Panc1 (cell line): Measurements from ENCODE around the gene HSPA12A. TPM values are rescaled to one million over a fixed set of nuclear protein-coding genes. Genes with fewer than 3 reads are reported as not detected.

ENCODE experiments used
- ATAC-seq: fragments of 200-7000 bp; cut with Tn5 transposase; 2 replicates; pipeline ENCODE4 v1.9.1; 2020; ENCODE audit warnings: mild to moderate bottlenecking, moderate library complexity
- BruUV-seq: library from RNA; stranded (reverse); fragments of 400-500 nt; replicated peaks from 2 replicates; lab custom pipeline; 2021; lab: Mats Ljungman, UMichigan
- CTCF ChIA-PET: fragments of 300-600 bp; sonication (Branson Sonifier 250); formaldehyde crosslinking; loops from one replicate; lab custom pipeline; 2022; ENCODE audit warnings: antibody characterized with exemption; lab: Charles Lee
- POLR2A ChIA-PET: fragments of 300-600 bp; sonication (Branson Sonifier 250); formaldehyde crosslinking; loops from one replicate; lab custom pipeline; 2022; ENCODE audit warnings: antibody characterized with exemption; lab: Charles Lee
- DNase-seq: peaks from one replicate; pipeline ENCODE4 v3.0.0-alpha.2; 2010; ENCODE audit warnings: low read depth, low spot score
- H3K27ac ChIP-seq: 2 replicates; pipeline ENCODE4 v1.5.1; 2011; ENCODE audit warnings: mild to moderate bottlenecking, low read length, inconsistent platforms
- H3K27me3 ChIP-seq: fragments of 200-500 bp; sonication (Bioruptor generic); 2 replicates; pipeline ENCODE4 v1.6.0; 2014; ENCODE audit warnings: low read length, inconsistent platforms; ENCODE audit not compliant: control insufficient read depth, insufficient read depth
- H3K36me3 ChIP-seq: fragments of 200-500 bp; sonication (Bioruptor generic); 2 replicates; pipeline ENCODE4 v1.5.1; 2014; ENCODE audit warnings: inconsistent platforms, mild to moderate bottlenecking, low read length, moderate library complexity; ENCODE audit not compliant: control insufficient read depth, insufficient read depth
- H3K4me1 ChIP-seq: 2 replicates; pipeline ENCODE4 v1.5.1; 2011; ENCODE audit warnings: inconsistent platforms, mild to moderate bottlenecking, low read length, moderate library complexity; ENCODE audit not compliant: control insufficient read depth, insufficient read depth
- H3K4me3 ChIP-seq, 2 experiments: 2 replicates each; pipeline ENCODE4 v1.5.1; 2011 to 2012; ENCODE audit warnings: low read depth in 2 of 2, low read length in 2 of 2, mild to moderate bottlenecking in 2 of 2, inconsistent platforms in 1 of 2, moderate library complexity in 1 of 2
- H3K9me3 ChIP-seq: fragments of 200-500 bp; sonication (Bioruptor generic); 2 replicates; pipeline ENCODE4 v1.5.1; 2014; ENCODE audit warnings: low read depth, mild to moderate bottlenecking, inconsistent platforms, low read length, moderate library complexity; ENCODE audit not compliant: control insufficient read depth, insufficient read depth
- POLR2AphosphoS5 ChIP-seq: IDR thresholded peaks from 2 replicates; pipeline ENCODE4 v1.6.1; 2012; ENCODE audit warnings: mild to moderate bottlenecking, low read depth, low read length, moderate library complexity
- SIN3A ChIP-seq: IDR thresholded peaks from 2 replicates; pipeline ENCODE4 v1.6.1; 2012; ENCODE audit warnings: low read depth, mild to moderate bottlenecking, low read length, moderate library complexity, borderline replicate concordance; ENCODE audit not compliant: insufficient read depth
- TCF7L2 ChIP-seq: IDR thresholded peaks from 2 replicates; pipeline ENCODE4 v1.6.1; 2011; ENCODE audit warnings: mild to moderate bottlenecking, low read depth, low read length, inconsistent platforms
- in situ Hi-C: cut with HindIII; loops from 2 replicates; pipeline ENCODE4 v1.10.0; 2016; ENCODE audit warnings: low sequenced_read_pairs, low pct_unique_long_range_greater_than_20kb
- intact Hi-C: fragments of 100-400 bp; cut with micrococcal nuclease; formaldehyde crosslinking; loops from one replicate; pipeline ENCODE4 v1.10.0; 2022; ENCODE audit not compliant: unreplicated experiment
- total RNA-seq: library from RNA; stranded (reverse); gene quantifications from one replicate; pipeline ENCODE4 v1.2.1, GENCODE V29; 2021; ENCODE audit not compliant: unreplicated experiment
- TF ChIP-seq, protein P1 (sequence below), 2 experiments: IDR thresholded peaks; 2 replicates each; pipeline ENCODE4 v1.6.1; 2011 to 2012; ENCODE audit warnings: low read depth in 2 of 2, control low read depth in 1 of 2, low read length in 1 of 2, mild to moderate bottlenecking in 1 of 2, moderate library complexity in 1 of 2; ENCODE audit not compliant: insufficient read depth in 1 of 2
- TF ChIP-seq, protein P2 (sequence below): fragments of 450-650 bp; IDR thresholded peaks from 2 replicates; pipeline ENCODE4 v1.5.1; 2017; ENCODE audit warnings: mild to moderate bottlenecking

Gene HSPA12A
- total RNA-seq, 1 experiment from 2014 or later = 7.7 TPM

DNA sequence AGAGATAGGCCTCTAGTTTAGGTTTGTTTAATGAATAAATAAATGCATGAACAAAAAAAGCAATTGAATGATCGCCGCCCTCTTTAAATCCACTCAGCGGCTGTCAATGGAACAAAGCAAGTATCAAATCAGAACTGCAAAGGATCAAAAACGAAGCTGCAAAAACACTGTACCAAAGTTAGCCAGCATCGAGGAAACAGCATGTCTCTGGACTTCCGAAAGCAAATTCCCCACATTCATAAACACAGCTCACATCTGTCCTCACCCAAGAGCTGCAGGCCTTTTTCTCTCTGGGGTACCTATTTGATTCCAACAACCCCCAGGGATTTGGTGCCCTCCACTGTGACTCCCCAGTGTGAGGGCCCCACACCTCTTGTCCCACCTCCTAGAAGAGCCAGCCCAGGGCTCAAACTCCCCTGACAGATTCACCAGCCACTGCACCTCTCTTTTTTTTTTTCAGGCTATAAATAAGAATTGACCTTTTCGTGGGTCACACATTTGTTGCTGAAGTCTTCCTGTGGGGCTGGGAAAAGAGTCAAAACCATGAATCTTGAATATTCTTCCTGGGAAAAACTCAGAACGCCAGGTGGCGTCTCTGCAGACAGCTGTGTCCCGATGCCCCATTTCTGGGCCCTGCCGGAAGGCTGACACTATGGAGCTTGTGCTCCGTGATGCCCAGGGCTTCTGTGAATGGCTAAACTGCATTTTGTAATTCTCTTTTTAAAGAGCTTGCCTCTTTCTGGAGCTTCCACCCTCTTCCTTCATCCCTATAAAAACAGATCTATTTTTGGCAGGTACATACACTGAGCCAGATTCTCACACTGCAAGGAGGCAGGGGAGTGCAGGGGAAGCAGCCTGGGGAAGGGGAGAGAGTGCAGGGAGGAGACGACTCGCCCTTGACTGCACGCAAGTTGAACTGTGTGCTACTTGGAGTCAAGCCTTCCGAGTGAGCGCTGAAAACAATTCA lies 51.7 kb downstream of the HSPA12A start:
- ChIA-PET POLR2A (no interaction called here), CTCF (interaction anchor here (0.7 to 1.3 kb wide), 2 partner anchors 29 to 97 kb away, joined by 5 to 11 read pairs; no protein-coding TSS in a partner anchor)
- no peaks in the 10 kb centered on the region for H3K9me3 ChIP-seq
- no peaks in the 10 kb centered on the region for H3K36me3 ChIP-seq
- peak; percentile 54 for ATAC-seq
- H3K27ac ChIP-seq = no peak overlapping the region
- intact Hi-C loops (no loop called here), in situ Hi-C loops (no loop called here)
- no TSS peak for BruUV-seq
- TF ChIP-seq, protein P1, sequence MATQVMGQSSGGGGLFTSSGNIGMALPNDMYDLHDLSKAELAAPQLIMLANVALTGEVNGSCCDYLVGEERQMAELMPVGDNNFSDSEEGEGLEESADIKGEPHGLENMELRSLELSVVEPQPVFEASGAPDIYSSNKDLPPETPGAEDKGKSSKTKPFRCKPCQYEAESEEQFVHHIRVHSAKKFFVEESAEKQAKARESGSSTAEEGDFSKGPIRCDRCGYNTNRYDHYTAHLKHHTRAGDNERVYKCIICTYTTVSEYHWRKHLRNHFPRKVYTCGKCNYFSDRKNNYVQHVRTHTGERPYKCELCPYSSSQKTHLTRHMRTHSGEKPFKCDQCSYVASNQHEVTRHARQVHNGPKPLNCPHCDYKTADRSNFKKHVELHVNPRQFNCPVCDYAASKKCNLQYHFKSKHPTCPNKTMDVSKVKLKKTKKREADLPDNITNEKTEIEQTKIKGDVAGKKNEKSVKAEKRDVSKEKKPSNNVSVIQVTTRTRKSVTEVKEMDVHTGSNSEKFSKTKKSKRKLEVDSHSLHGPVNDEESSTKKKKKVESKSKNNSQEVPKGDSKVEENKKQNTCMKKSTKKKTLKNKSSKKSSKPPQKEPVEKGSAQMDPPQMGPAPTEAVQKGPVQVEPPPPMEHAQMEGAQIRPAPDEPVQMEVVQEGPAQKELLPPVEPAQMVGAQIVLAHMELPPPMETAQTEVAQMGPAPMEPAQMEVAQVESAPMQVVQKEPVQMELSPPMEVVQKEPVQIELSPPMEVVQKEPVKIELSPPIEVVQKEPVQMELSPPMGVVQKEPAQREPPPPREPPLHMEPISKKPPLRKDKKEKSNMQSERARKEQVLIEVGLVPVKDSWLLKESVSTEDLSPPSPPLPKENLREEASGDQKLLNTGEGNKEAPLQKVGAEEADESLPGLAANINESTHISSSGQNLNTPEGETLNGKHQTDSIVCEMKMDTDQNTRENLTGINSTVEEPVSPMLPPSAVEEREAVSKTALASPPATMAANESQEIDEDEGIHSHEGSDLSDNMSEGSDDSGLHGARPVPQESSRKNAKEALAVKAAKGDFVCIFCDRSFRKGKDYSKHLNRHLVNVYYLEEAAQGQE (IDR thresholded peaks at IDR 0.05; ENCODE audit: insufficient read depth in 1 of 2, low read depth in 2 of 2, low read length in 1 of 2) = no peak
- no peak for TF ChIP-seq POLR2AphosphoS5
- TF ChIP-seq, protein P2, sequence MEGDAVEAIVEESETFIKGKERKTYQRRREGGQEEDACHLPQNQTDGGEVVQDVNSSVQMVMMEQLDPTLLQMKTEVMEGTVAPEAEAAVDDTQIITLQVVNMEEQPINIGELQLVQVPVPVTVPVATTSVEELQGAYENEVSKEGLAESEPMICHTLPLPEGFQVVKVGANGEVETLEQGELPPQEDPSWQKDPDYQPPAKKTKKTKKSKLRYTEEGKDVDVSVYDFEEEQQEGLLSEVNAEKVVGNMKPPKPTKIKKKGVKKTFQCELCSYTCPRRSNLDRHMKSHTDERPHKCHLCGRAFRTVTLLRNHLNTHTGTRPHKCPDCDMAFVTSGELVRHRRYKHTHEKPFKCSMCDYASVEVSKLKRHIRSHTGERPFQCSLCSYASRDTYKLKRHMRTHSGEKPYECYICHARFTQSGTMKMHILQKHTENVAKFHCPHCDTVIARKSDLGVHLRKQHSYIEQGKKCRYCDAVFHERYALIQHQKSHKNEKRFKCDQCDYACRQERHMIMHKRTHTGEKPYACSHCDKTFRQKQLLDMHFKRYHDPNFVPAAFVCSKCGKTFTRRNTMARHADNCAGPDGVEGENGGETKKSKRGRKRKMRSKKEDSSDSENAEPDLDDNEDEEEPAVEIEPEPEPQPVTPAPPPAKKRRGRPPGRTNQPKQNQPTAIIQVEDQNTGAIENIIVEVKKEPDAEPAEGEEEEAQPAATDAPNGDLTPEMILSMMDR = peak; percentile 64
- DNase-seq = no peak
- H3K27me3 ChIP-seq = no peaks in the 10 kb centered on the region
- no peak overlapping the region for H3K4me3 ChIP-seq
- H3K4me1 ChIP-seq = no peaks in the 10 kb centered on the region

DNA sequence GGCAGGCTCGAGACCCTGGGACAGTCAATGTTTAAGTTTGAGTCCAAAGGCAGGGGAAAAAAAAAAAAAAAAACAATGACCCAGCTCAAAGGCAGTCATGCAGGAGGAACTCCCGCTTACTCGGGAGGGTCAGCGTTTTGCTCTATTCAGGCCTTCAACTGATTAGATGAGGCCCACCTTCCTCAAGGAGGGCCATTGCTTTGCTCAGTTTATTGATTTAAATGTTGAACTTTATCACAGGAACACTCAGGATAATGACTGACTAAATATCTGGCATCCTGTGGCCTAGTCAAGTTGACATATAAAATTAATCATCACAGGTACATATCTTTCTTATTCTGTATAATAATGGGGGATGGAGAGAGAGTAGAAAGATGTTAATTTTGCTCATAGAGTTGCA lies 52.6 kb downstream of the HSPA12A start:
- ATAC-seq = no peak

More for the DNA sequence above, 52.6 kb downstream of the HSPA12A start:
- Histone ChIP-seq H3K9me3 (no peaks in the 10 kb centered on the region), H3K27me3 (no peaks in the 10 kb centered on the region), H3K4me1 (no peaks in the 10 kb centered on the region), H3K27ac (no peak overlapping the region), H3K4me3 (no peak overlapping the region), H3K36me3 (no peaks in the 10 kb centered on the region)
- intact Hi-C loops (no loop called here), in situ Hi-C loops (loop anchor here (10.0 kb wide), 1 partner anchor 85 kb away; no protein-coding TSS in a partner anchor)
- no peak for TF ChIP-seq SIN3A
- TF ChIP-seq, protein P2 = no peak
- no peak for TF ChIP-seq POLR2AphosphoS5
- TF ChIP-seq, protein P1 (IDR thresholded peaks at IDR 0.05; ENCODE audit: insufficient read depth in 1 of 2, low read depth in 2 of 2, low read length in 1 of 2) = no peak
- TF ChIP-seq TCF7L2 = no peak
- no peak for DNase-seq
- ChIA-PET POLR2A (no interaction called here), CTCF (no interaction called here)
- no TSS peak for BruUV-seq
